ENCODE data around the gene SLC44A1.

The SLC44A1 gene

GRCh38 chr9:105341434-105342146, 97.1 kb downstream of the SLC44A1 start:
- DNase-seq, result no peak

- no peak for DNase-seq
Measured at GRCh38 chr9:105342147-105342505, 97.7 kb downstream of the SLC44A1 start.

- no peak for DNase-seq
Measured at GRCh38 chr9:105344283-105344682, 99.8 kb downstream of the SLC44A1 start.

GRCh38 chr9:105345626-105346025, 101.2 kb downstream of the SLC44A1 start:
- DNase-seq, result no peak

GRCh38 chr9:105346273-105346672, 101.8 kb downstream of the SLC44A1 start:
- no peak for DNase-seq

- no peak for DNase-seq
Measured at GRCh38 chr9:105354448-105354847, 110.0 kb downstream of the SLC44A1 start.

GRCh38 chr9:105355781-105356180, 111.3 kb downstream of the SLC44A1 start:
- no peak for DNase-seq

- no peak for DNase-seq
Measured at GRCh38 chr9:105357937-105358336, 113.5 kb downstream of the SLC44A1 start.

- no peak for DNase-seq
Measured at GRCh38 chr9:105359892-105360291, 115.4 kb downstream of the SLC44A1 start.

- DNase-seq, result no peak
Measured at GRCh38 chr9:105360344-105360743, 115.9 kb downstream of the SLC44A1 start.

GRCh38 chr9:105361873-105362272, 117.4 kb downstream of the SLC44A1 start:
- no peak for DNase-seq

GRCh38 chr9:105362470-105362869, 118.0 kb downstream of the SLC44A1 start:
- no peak for DNase-seq

GRCh38 chr9:105363837-105364236, 119.4 kb downstream of the SLC44A1 start:
- DNase-seq, result no peak

- no peak for DNase-seq
Measured at GRCh38 chr9:105369911-105370310, 125.5 kb downstream of the SLC44A1 start.

- DNase-seq, result no peak
Measured at GRCh38 chr9:105373723-105374122, 129.3 kb downstream of the SLC44A1 start.

GRCh38 chr9:105375323-105375722, 130.9 kb downstream of the SLC44A1 start:
- no peak for DNase-seq

- no peak for DNase-seq
Measured at GRCh38 chr9:105376893-105377292, 132.4 kb downstream of the SLC44A1 start.

- DNase-seq, result peak; percentile 32
Measured at GRCh38 chr9:105385381-105385985, 141.0 kb downstream of the SLC44A1 start.

- DNase-seq, result no peak
Measured at GRCh38 chr9:105389796-105390195, 145.3 kb downstream of the SLC44A1 start.

- DNase-seq, result no peak
Measured at GRCh38 chr9:105390871-105391270, 146.4 kb downstream of the SLC44A1 start.

- DNase-seq, result no peak
Measured at GRCh38 chr9:105391288-105391687, 146.8 kb downstream of the SLC44A1 start.

GRCh38 chr9:105392531-105392930, 148.1 kb downstream of the SLC44A1 start:
- DNase-seq, result no peak

- DNase-seq, result no peak
Measured at GRCh38 chr9:105393576-105394344, 149.3 kb downstream of the SLC44A1 start.

GRCh38 chr9:105396441-105396840, 152.0 kb downstream of the SLC44A1 start:
- DNase-seq, result no peak
